ENCODE measurements around the gene ITGBL1.

The ITGBL1 gene

DNA sequence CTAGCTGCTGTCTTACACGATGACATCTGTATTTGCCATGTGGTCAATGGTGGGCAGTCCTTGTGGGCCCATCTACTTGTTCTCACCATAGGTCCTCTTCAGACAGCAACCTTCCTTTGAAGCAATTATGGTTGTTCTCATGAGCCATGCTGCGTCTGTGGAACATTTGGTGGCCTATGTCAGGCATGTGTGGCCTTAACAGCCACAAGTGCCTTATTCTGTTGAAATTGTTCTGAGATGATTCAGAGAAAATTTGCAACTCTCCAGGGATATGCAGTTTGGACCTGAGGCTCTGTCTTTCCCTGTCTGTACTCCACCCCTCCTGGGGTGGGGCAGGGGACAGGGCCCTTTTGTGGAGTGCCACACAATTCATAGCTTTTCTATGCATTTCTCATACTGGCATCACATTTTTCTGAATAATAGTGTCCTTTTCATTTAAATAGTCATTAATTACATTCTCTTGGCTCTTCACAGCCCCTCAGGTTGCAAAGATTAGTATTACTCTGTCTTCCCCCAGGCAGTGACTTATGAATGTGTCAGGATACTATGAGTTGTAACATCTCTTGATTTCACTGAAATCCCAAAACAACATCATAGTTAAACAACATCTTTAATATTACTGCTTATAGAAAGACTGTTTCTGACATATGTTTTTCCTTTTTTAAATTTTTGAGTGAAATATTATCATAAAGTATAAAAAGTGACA lies 102.1 kb downstream of the ITGBL1 start:
- TF ChIP-seq, protein P1, sequence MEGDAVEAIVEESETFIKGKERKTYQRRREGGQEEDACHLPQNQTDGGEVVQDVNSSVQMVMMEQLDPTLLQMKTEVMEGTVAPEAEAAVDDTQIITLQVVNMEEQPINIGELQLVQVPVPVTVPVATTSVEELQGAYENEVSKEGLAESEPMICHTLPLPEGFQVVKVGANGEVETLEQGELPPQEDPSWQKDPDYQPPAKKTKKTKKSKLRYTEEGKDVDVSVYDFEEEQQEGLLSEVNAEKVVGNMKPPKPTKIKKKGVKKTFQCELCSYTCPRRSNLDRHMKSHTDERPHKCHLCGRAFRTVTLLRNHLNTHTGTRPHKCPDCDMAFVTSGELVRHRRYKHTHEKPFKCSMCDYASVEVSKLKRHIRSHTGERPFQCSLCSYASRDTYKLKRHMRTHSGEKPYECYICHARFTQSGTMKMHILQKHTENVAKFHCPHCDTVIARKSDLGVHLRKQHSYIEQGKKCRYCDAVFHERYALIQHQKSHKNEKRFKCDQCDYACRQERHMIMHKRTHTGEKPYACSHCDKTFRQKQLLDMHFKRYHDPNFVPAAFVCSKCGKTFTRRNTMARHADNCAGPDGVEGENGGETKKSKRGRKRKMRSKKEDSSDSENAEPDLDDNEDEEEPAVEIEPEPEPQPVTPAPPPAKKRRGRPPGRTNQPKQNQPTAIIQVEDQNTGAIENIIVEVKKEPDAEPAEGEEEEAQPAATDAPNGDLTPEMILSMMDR (IDR thresholded peaks at IDR 0.05; ENCODE audit: borderline replicate concordance, insufficient read depth, low read depth, low read length): no peak
- H3K4me3 ChIP-seq (ENCODE audit: low read depth, low read length): no peak overlapping the region

DNA sequence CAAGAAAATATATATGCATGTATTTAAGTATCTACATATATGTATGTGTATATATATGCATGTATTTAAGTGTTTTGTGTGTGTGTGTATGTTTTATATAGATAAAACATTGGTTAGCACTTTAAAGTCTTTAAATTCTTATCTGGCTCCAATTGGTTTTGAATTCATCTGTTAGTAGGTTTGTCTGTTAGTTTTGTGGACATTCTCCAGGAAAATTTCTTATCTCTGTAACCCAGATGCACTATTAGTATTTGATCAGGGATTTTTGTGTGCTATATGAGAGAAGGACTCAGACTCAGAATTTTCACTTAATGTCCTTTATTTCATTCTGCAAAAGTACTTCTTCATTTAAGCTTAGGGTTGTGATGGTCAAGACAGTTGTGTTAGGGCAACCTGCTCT lies 103.1 kb downstream of the ITGBL1 start:
- TF ChIP-seq, protein P1 (IDR thresholded peaks at IDR 0.05; ENCODE audit: borderline replicate concordance, insufficient read depth, low read depth, low read length): no peak

DNA sequence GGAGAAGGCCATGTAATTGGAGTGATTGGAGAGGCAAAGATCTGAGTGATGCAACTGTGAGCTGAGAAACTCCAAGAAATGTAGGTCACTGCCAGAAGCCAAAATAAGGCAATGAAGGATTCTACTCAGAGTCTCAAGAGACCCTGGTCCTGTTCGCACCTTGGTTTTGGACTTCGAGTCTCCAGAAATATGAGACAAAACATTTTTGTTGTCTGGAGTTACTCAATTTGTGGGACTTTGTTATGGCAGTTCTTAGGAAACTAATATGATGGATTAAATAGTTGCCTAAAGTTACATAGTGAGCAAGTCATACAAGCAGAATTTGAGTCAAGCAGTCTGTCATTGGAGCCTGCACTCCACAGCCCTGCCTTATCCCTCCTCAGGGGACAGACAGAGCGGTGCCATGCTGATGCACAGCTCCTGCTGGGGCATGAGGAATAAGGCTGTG lies 104.2 kb downstream of the ITGBL1 start:
- TF ChIP-seq, protein P1 (IDR thresholded peaks at IDR 0.05; ENCODE audit: borderline replicate concordance, insufficient read depth, low read depth, low read length): no peak
- H3K4me3 ChIP-seq (ENCODE audit: low read depth, low read length): no peak overlapping the region

More for the DNA sequence above, 103.1 kb downstream of the ITGBL1 start:
- H3K4me3 ChIP-seq (ENCODE audit: low read depth, low read length): no peak overlapping the region

DNA sequence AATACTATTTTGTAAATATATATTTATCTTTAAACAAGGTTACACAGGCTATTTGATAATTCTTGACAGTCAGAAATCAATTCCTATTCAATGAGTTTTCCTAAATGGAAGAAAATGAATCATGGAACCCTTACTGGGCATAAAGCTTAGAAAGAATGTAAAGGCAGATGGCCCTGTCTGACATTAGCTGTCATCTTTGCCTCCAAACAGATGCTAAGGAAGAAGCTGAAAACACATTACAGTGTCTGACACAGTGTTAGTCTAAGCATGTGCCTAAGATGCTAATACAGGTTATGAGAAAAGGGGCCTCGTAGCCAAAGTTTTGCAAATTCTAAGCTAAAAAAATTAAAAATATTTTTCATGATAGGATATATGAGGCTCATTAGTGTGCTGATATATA lies 112.8 kb downstream of the ITGBL1 start:
- TF ChIP-seq, protein P1 (IDR thresholded peaks at IDR 0.05; ENCODE audit: borderline replicate concordance, insufficient read depth, low read depth, low read length): no peak
- no peak overlapping the region for H3K4me3 ChIP-seq (ENCODE audit: low read depth, low read length)

DNA sequence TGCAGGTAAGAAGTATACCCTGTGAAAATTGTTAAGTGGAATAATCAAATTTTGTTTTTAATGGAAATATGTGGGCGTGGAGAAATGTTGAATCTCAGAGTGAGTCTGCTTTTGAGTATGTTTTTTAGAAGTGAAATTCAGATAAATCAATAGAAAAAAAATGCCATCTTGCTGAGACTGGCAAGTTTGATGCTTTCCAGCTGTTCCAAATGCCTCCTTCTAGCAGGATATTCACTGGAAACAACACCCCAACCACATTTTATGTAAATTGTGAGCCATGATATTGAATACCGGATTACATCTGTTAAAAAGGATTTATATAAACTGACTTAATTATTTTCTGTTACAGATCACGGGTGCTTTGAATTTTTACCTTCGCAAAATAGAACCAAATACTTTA lies 115.4 kb downstream of the ITGBL1 start:
- TF ChIP-seq, protein P1 (IDR thresholded peaks at IDR 0.05; ENCODE audit: borderline replicate concordance, insufficient read depth, low read depth, low read length): no peak
- no peak overlapping the region for H3K4me3 ChIP-seq (ENCODE audit: low read depth, low read length)

DNA sequence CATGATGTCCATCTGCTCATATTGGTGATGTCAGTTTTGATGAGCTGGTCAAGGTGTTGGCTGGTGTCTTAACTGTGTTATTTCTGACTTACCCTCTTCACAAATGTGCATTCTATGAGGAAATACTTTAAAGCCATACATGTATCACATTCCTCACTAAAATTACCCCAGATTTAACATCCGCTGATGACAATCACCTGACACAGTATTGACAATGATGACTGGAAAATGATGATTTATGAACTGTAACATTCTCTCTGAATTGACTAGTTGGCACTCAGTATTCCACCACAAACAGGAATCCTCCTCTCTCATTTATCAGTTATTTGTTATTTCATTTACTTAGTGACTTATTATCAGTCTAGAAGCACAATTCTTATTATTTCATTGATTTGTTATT lies 117.3 kb downstream of the ITGBL1 start:
- no peak overlapping the region for H3K4me3 ChIP-seq (ENCODE audit: low read depth, low read length)
- TF ChIP-seq, protein P1 (IDR thresholded peaks at IDR 0.05; ENCODE audit: borderline replicate concordance, insufficient read depth, low read depth, low read length): no peak

DNA sequence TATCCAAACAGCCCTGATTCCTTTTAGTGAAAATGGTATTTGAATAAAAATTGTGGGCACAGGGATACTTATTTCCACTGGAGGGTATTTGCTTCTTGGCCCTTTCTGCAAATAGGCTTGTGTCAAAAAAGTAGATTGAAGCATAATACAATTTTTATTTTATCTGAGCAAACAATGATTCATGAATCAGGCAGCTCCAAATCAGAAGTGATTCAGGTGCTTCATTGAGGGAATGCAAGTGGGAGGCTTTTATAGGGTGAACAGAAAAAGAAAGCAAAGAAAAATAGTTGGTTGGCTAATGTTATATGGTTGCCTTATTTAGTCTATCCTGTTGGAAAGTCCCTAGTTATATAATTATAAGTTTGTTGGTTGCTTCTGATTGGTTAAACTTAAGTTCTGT lies 117.9 kb downstream of the ITGBL1 start:
- TF ChIP-seq, protein P1 (IDR thresholded peaks at IDR 0.05; ENCODE audit: borderline replicate concordance, insufficient read depth, low read depth, low read length): no peak
- no peak overlapping the region for H3K4me3 ChIP-seq (ENCODE audit: low read depth, low read length)
